CD8-positive, alpha-beta memory T cell (primary cell): Measurements from ENCODE around the gene UTP15. TPM values are rescaled to one million over a fixed set of nuclear protein-coding genes. Genes with fewer than 3 reads are reported as not detected.

Experiments
- CTCF ChIA-PET: fragments of 350-600 bp; sonication (Branson Sonifier 250); formaldehyde crosslinking; loops from one replicate; lab custom pipeline; 2021; ENCODE audit warnings: antibody characterized with exemption; lab: Charles Lee
- POLR2A ChIA-PET: fragments of 350-600 bp; sonication (Branson Sonifier 250); formaldehyde crosslinking; loops from one replicate; lab custom pipeline; 2021; ENCODE audit warnings: antibody characterized with exemption; lab: Charles Lee
- DNase-seq, 5 donors: peaks; one replicate each; pipeline versions ENCODE4 v3.0.0 to v3.0.0-alpha.2; 2020 to 2022; ENCODE audit warnings: mixed read lengths in 1 of 5
- H3K27ac ChIP-seq: one replicate; pipeline ENCODE4 v1.7.0; 2013; ENCODE audit warnings: low read depth, mild to moderate bottlenecking, low read length, moderate library complexity
- H3K27me3 ChIP-seq: 2 replicates; pipeline ENCODE4 v1.7.0; 2013; ENCODE audit warnings: low read length, mild to moderate bottlenecking; ENCODE audit not compliant: insufficient read depth, poor library complexity, severe bottlenecking
- H3K36me3 ChIP-seq: 2 replicates; pipeline ENCODE4 v1.7.0; 2013; ENCODE audit warnings: mild to moderate bottlenecking, low read length, moderate library complexity; ENCODE audit not compliant: insufficient read depth
- H3K4me1 ChIP-seq: 2 replicates; pipeline ENCODE4 v1.7.0; 2013; ENCODE audit warnings: mild to moderate bottlenecking, low read length, moderate library complexity; ENCODE audit not compliant: insufficient read depth
- H3K4me3 ChIP-seq: 2 replicates; pipeline ENCODE4 v1.7.0; 2013; ENCODE audit warnings: mild to moderate bottlenecking, low read length
- H3K9me3 ChIP-seq: 2 replicates; pipeline ENCODE4 v1.7.0; 2013; ENCODE audit warnings: mild to moderate bottlenecking, low read length
- H3K27ac Mint-ChIP-seq, 8 donors: one replicate each; pipeline ENCODE4 v1.8.0; 2020 to 2021; ENCODE audit warnings: mixed read lengths in 8 of 8, mild to moderate bottlenecking in 6 of 8, inconsistent platforms in 3 of 8, moderate library complexity in 3 of 8
- H3K27me3 Mint-ChIP-seq, 2 donors: one replicate each; pipeline ENCODE4 v1.8.0; 2020 to 2021; ENCODE audit warnings: mixed read lengths in 2 of 2, mild to moderate bottlenecking in 1 of 2, moderate library complexity in 1 of 2
- H3K36me3 Mint-ChIP-seq, 3 donors: one replicate each; pipeline ENCODE4 v1.8.0; 2020 to 2021; ENCODE audit warnings: mixed read lengths in 3 of 3, inconsistent platforms in 1 of 3, mild to moderate bottlenecking in 1 of 3
- H3K4me1 Mint-ChIP-seq, 3 donors: one replicate each; pipeline ENCODE4 v1.8.0; 2020 to 2021; ENCODE audit warnings: mixed read lengths in 3 of 3, inconsistent platforms in 1 of 3, mild to moderate bottlenecking in 1 of 3
- H3K4me3 Mint-ChIP-seq, 7 donors: one replicate each; pipeline ENCODE4 v1.8.0; 2020 to 2021; ENCODE audit warnings: mixed read lengths in 7 of 7, mild to moderate bottlenecking in 6 of 7, moderate library complexity in 4 of 7, inconsistent platforms in 2 of 7
- H3K9me3 Mint-ChIP-seq, 5 donors: one replicate each; pipeline ENCODE4 v1.8.0; 2020 to 2022; ENCODE audit warnings: mixed read lengths in 5 of 5, mild to moderate bottlenecking in 3 of 5, moderate library complexity in 2 of 5, inconsistent platforms in 1 of 5
- polyA plus RNA-seq: library from polyadenylated mRNA; unstranded; fragments of 300-500 nt; fragmentation: Illumina TruSeq; gene quantifications from one replicate; pipeline ENCODE4 v1.2.3, GENCODE V29; 2021
- total RNA-seq, 2 experiments: library from RNA; stranded (reverse); gene quantifications; one replicate each; pipeline ENCODE4 v1.2.3, GENCODE V29; 2021

UTP15 gene
- total and polyA plus RNA-seq, 3 experiments from 2014 or later = 8.9 to 56.5 (median 53.4) TPM

DNA sequence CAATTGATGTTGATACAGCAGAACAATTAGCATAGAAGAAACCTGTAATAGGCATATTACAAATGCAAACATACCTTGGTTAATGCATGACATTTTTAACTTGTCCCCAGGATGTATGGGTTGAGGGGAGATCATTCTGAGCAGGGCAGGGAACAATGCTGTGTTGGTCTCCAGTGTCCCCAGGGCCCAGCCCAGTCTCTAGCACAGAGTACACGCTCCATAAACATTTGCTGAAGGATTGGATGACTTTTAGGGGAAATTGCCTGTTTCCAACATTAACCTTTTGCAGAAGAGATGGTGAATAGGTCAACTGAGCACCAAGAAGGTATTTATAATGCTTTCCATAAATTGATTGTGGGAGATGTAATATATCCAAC is 20.2 kb upstream of the UTP15 start:
- H3K4me1 Mint-ChIP-seq = no peaks in the 10 kb centered on the region

DNA sequence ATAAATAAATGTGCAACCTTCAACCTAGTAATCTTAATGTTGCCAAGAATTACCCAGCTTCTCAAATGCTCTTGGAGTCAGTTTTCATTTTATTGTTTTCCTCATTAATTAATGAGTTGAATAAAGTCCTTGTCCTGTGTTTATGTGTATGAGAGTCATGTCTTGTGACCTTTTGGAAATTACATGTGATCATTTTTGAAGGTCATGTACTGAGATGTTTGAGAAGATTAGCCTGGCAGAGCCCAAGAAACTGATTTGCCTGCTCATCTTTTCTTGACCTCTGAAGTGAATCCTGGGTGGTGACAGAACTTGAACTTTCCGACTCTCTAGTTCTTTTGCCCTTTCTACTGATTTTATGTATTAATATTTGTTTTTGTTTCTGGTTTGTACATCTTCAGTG is 15.5 kb upstream of the UTP15 start:
- no peak for DNase-seq
- no peaks in the 10 kb centered on the region for H3K4me1 ChIP-seq
- Mint-ChIP-seq H3K9me3 (no peaks in the 10 kb centered on the region), H3K4me1 (no peaks in the 10 kb centered on the region), H3K36me3 (peaks cover 0 to 31% (median 14%) of the 10 kb centered on the region in 3 donors), H3K4me3 (no peak overlapping the region), H3K27ac (no peak overlapping the region), H3K27me3 (peaks cover 1 to 5% of the 10 kb centered on the region in 2 donors)
- ChIA-PET POLR2A (no interaction called here), CTCF (interaction anchor here (1.9 kb wide), 1 partner anchor 13 kb away, joined by 4 read pairs; no protein-coding TSS in a partner anchor)
- H3K4me3 ChIP-seq = no peak overlapping the region
- H3K9me3 ChIP-seq = no peaks in the 10 kb centered on the region
- H3K27ac ChIP-seq = no peak overlapping the region
- no peaks in the 10 kb centered on the region for H3K27me3 ChIP-seq
- H3K36me3 ChIP-seq = peaks cover 16% of the 10 kb centered on the region

More for the DNA sequence above, 20.2 kb upstream of the UTP15 start:
- H3K4me3 ChIP-seq = no peak overlapping the region
- no peaks in the 10 kb centered on the region for H3K36me3 ChIP-seq
- no peak overlapping the region for H3K27ac ChIP-seq
- DNase-seq = no peak
- Mint-ChIP-seq H3K27me3 (peaks cover 22 to 32% of the 10 kb centered on the region in 2 donors), H3K36me3 (no peaks in the 10 kb centered on the region), H3K27ac (no peak overlapping the region), H3K9me3 (no peaks in the 10 kb centered on the region), H3K4me3 (no peak overlapping the region)
- H3K4me1 ChIP-seq = no peaks in the 10 kb centered on the region
- no peaks in the 10 kb centered on the region for H3K9me3 ChIP-seq
- ChIA-PET CTCF (no interaction called here), POLR2A (no interaction called here)
- peaks cover 4% of the 10 kb centered on the region for H3K27me3 ChIP-seq

DNA sequence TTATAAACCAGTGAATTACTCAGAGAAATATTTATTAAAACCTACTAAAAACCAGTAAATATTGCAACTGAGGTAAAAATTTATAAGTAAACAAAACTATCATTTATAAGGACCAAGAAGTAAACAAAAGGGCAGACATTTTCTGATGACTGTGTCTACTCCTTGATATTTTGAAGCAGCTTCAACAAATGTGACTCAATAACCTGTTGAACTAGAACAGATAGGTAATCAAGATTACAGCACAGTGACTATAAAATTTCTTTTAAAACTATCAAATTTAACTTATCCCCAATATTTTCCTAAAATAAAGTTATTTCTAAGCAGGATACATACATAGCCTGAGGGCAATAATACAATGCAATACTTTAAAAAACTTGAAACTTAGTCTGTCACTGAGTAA is 12.9 kb upstream of the UTP15 start:
- Mint-ChIP-seq H3K9me3 (no peaks in the 10 kb centered on the region), H3K36me3 (peaks cover 0 to 53% (median 21%) of the 10 kb centered on the region in 3 donors), H3K27ac (no peak overlapping the region), H3K27me3 (no peaks in the 10 kb centered on the region), H3K4me3 (no peak overlapping the region), H3K4me1 (no peaks in the 10 kb centered on the region)
- Histone ChIP-seq H3K36me3 (peaks cover 25% of the 10 kb centered on the region), H3K4me1 (no peaks in the 10 kb centered on the region), H3K27me3 (no peaks in the 10 kb centered on the region), H3K9me3 (no peaks in the 10 kb centered on the region), H3K4me3 (no peak overlapping the region), H3K27ac (no peak overlapping the region)
- ChIA-PET POLR2A (no interaction called here), CTCF (no interaction called here)
- no peak for DNase-seq

DNA sequence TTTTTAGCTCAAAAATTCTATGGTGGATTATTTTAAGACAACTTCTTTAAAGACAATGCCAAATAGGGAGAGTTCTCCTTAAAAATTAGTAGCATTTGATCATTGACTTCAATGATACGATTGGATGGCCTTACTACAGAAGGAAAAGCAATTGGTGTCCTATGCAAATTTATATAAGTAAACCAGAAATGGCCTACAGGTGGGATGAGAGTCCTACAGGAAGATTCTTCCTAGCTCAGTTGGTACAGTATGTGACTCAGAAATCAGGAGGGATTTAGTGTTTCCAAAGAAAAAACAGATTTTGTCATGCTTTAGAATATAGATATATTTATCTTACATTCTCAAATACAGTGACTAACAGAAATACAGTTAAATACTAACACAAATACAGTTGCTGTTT is 6.6 kb upstream of the UTP15 start:
- H3K36me3 ChIP-seq = peaks cover 22% of the 10 kb centered on the region
- peaks cover 3 to 67% (median 20%) of the 10 kb centered on the region in 3 donors for H3K36me3 Mint-ChIP-seq
- H3K27ac Mint-ChIP-seq = no peak overlapping the region
- no peak overlapping the region for H3K4me3 ChIP-seq
- ChIA-PET CTCF (interaction anchor here (0.9 kb wide), 1 partner anchor 21 kb away, joined by 3 read pairs; no protein-coding TSS in a partner anchor), POLR2A (no interaction called here)
- H3K27ac ChIP-seq = no peak overlapping the region
- no peak for DNase-seq
- no peaks in the 10 kb centered on the region for H3K9me3 Mint-ChIP-seq
- H3K27me3 ChIP-seq = no peaks in the 10 kb centered on the region
- no peaks in the 10 kb centered on the region for H3K27me3 Mint-ChIP-seq
- H3K4me1 ChIP-seq = peaks cover 5% of the 10 kb centered on the region
- peak overlapping the region in 1 of 7 donors; percentile 30 for H3K4me3 Mint-ChIP-seq
- H3K4me1 Mint-ChIP-seq = peaks cover 19 to 30% (median 26%) of the 10 kb centered on the region in 3 donors
- no peaks in the 10 kb centered on the region for H3K9me3 ChIP-seq

DNA sequence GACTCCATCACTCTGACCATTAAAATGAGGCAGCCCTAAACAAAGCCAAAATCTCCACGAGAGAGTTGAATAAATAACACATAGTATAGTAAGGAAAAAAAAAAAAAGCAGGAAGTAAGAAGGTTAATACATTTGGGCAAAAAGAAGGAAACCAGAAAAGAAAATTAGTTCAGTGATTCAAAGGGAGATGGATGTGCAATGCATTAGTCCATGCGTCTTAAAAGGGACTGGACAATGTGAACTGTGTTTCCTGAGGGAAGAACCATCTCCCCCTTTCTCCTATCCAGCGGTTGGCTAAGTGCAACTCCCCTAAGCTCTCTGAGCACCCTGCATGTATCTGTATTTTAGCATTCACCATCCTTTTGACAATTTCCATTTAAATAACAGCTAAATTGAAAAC is 1.5 kb upstream of the UTP15 start:
- Mint-ChIP-seq H3K4me1 (peaks cover 52 to 69% (median 69%) of the 10 kb centered on the region in 3 donors), H3K27ac (peak overlapping the region; percentile 50 to 100 (median 100)), H3K36me3 (peaks cover 3 to 50% (median 9%) of the 10 kb centered on the region in 3 donors), H3K27me3 (peaks cover 0 to 4% of the 10 kb centered on the region in 2 donors), H3K9me3 (no peaks in the 10 kb centered on the region), H3K4me3 (peak overlapping the region; percentile 98 to 100 (median 99))
- CTCF ChIA-PET = interaction anchor here (1.0 to 1.9 kb wide), 3 partner anchors 9 to 608 kb away, joined by 3 to 5 read pairs (median 3); partner anchors contain the start of gene FCHO2
- Histone ChIP-seq H3K9me3 (no peaks in the 10 kb centered on the region), H3K27me3 (no peaks in the 10 kb centered on the region), H3K4me3 (peak overlapping the region; percentile 76), H3K27ac (no peak overlapping the region), H3K4me1 (peaks cover 24% of the 10 kb centered on the region), H3K36me3 (peaks cover 8% of the 10 kb centered on the region)
- POLR2A ChIA-PET = interaction anchor here (0.7 to 2.0 kb wide), 5 partner anchors 8 to 87 kb away, joined by 3 to 13 read pairs (median 7); partner anchors contain the start of gene BTF3
- DNase-seq = no peak

DNA sequence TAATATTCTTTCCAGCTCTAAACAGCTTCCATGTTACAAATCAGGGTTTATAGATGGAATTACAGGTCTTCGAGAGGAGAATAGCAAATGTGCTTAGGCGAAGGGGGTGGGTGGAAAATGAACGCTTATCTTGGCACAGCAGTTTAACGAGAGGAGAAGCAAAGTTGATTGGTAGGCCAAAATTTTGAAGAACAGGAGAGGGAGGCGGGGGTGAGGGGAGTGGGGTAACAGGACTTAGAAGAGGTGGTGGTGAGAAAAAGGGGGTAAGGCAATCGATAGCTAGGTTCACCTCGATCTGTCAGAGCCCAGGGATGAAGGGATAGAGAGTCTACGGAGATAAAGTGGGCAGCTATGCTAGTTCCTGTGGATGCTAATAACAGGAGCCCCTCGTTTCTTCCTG is 868 bp upstream of the UTP15 start:
- Histone ChIP-seq H3K4me3 (peak overlapping the region; percentile 76), H3K4me1 (peaks cover 24% of the 10 kb centered on the region), H3K27me3 (no peaks in the 10 kb centered on the region), H3K36me3 (peaks cover 8% of the 10 kb centered on the region), H3K9me3 (no peaks in the 10 kb centered on the region), H3K27ac (peak overlapping the region; percentile 97)
- Mint-ChIP-seq H3K9me3 (no peaks in the 10 kb centered on the region), H3K27ac (peak overlapping the region; percentile 98 to 100 (median 100)), H3K27me3 (peaks cover 0 to 4% of the 10 kb centered on the region in 2 donors), H3K36me3 (peaks cover 3 to 51% (median 11%) of the 10 kb centered on the region in 3 donors), H3K4me3 (peak overlapping the region; percentile 98 to 100 (median 99)), H3K4me1 (peaks cover 54 to 69% (median 69%) of the 10 kb centered on the region in 3 donors)
- CTCF ChIA-PET = interaction anchor here (0.9 to 1.9 kb wide), 5 partner anchors 8 to 609 kb away, joined by 3 to 5 read pairs (median 3); partner anchors contain the start of gene FCHO2
- POLR2A ChIA-PET = interaction anchor here (0.7 to 2.0 kb wide), 5 partner anchors 9 to 88 kb away, joined by 3 to 13 read pairs (median 7); partner anchors contain the start of gene BTF3
- DNase-seq = peak in 1 of 5 donors; percentile 19

DNA sequence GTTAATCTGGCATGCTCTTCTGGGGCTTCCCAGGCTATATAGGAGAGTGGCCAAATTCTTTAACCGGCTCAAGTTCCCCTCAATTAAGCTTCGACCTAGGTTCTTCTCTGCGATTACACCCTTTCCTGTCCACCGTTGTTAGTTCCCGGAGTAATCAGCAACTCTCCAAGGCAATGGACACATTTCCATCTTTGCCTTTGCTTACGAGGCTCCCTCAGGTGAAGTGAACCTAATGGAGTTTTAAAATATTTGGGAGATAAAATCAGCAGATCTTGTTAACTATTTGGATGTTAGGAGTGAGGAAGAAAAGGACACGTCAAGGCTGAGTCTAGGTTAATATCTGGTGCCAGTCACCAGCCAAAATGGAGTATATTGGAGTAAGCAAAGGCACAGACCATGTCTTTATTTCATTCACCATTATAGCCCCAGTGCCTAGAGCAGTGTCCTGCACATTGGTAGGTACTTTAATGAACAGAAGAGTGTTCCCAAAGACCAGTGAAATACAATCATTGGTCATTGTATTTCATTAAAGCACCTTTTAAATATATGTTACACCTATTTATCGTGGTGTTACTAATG is 515 bp downstream of the UTP15 start:
- Mint-ChIP-seq H3K27me3 (peaks cover 0 to 4% of the 10 kb centered on the region in 2 donors), H3K36me3 (peaks cover 4 to 53% (median 10%) of the 10 kb centered on the region in 3 donors), H3K4me3 (peak overlapping the region; percentile 98 to 100 (median 99)), H3K4me1 (peaks cover 52 to 74% (median 65%) of the 10 kb centered on the region in 3 donors), H3K9me3 (no peaks in the 10 kb centered on the region), H3K27ac (peak overlapping the region; percentile 98 to 100 (median 100))
- DNase-seq = no peak
- ChIA-PET POLR2A (no interaction called here), CTCF (interaction anchor here (1.9 kb wide), 1 partner anchor 25 kb away, joined by 5 read pairs; no protein-coding TSS in a partner anchor)
- peaks cover 24% of the 10 kb centered on the region for H3K4me1 ChIP-seq
- peak overlapping the region; percentile 76 for H3K4me3 ChIP-seq
- peaks cover 6% of the 10 kb centered on the region for H3K36me3 ChIP-seq
- H3K27me3 ChIP-seq = no peaks in the 10 kb centered on the region
- H3K9me3 ChIP-seq = no peaks in the 10 kb centered on the region
- H3K27ac ChIP-seq = peak overlapping the region; percentile 97
